H1 (cell line): ENCODE measurements around the gene ANXA5. TPM values are rescaled to one million over a fixed set of nuclear protein-coding genes. Genes with fewer than 3 reads are reported as not detected.

Source experiments
- E2F6 ChIP-seq: IDR thresholded peaks from 2 replicates; pipeline ENCODE4 v1.6.1; 2012; ENCODE audit warnings: inconsistent platforms
- SUZ12 ChIP-seq: fragments of 200-600 bp; sonication (generic); IDR thresholded peaks from 2 replicates; pipeline ENCODE4 v1.6.1; 2012; ENCODE audit warnings: mild to moderate bottlenecking, inconsistent platforms, low read length, moderate library complexity, mixed read lengths
- polyA plus RNA-seq, 7 experiments: library from polyadenylated mRNA; depleted of rRNA in 3 of 7; stranded (reverse) in 5 of 7; unstranded in 2 of 7; fragments of >200 nt in 5 of 7; fragments of 200-250 nt in 2 of 7; gene quantifications; 1 replicate in 5 of 7; 2 replicates in 1 of 7; 4 replicates in 1 of 7; pipeline versions ENCODE4 v1.2.1 to v1.2.3, GENCODE V29; 2011 to 2013; ENCODE audit warnings: missing spikeins in 2 of 7, mixed read lengths in 2 of 7
- total RNA-seq: library from RNA; stranded (reverse); fragmentation: NEBNext Ultra II Directional; extraction: Animal tissue kit (Norgen Biotek cat#: 25700); gene quantifications from 2 replicates; pipeline ENCODE4 v1.2.1, GENCODE V29; 2021

Gene ANXA5
- total and polyA plus RNA-seq, 2 of the 8 experiments (the other 6 are each of a cell fraction or from before 2014, with no cell fraction given): 213 to 221 TPM

DNA sequence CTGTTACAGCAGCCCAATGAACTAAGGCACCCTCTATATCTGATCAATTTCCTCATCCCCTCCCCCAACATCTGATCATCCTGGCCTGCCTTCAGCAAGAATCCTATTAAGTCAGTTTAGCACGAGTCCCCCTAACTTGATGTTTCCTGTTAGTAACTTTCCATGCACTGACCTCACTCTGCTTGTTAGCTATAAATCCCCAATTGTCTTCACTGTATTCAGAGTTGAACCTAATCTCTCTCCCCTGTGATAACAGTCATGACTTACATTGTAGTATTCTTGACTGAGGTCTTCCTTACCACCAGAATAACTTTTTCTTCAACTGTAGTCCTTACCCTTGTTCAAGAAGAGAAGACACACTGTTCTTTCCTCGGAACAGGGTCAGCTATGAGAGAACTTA lies 8.5 kb downstream of the ANXA5 start (continued):
- no peak for TF ChIP-seq E2F6
- TF ChIP-seq SUZ12: no peak
